ENCODE measurements around the gene AVPR2.

- no peak for TF ChIP-seq CTCF (conservative IDR thresholded peaks at IDR 0.05)
- TF ChIP-seq EZH2 (IDR thresholded peaks at IDR 0.05; ENCODE audit: low read depth), result no peak
These were observed 40.4 kb upstream of the AVPR2 start for GRCh38 chrX:153864101-153864500.

Data from PC-9 (cell line).